D721Med (cell line): ENCODE data around the gene LTBP1.

Experiments
- DNase-seq: peaks from one replicate; pipeline ENCODE4 v3.0.0; 2011; ENCODE audit warnings: low spot score; ENCODE audit not compliant: insufficient read length
- FAIRE-seq: peaks from 2 replicates; lab custom pipeline; 2011; peaks lifted over from hg19 to GRCh38; lab: Jason Lieb, UNC
- CTCF ChIP-seq: IDR thresholded peaks from 2 replicates; pipeline ENCODE4 v1.5.1; 2012; ENCODE audit warnings: mild to moderate bottlenecking, control low read depth; ENCODE audit not compliant: insufficient read depth; ENCODE audit errors: missing control alignments

The LTBP1 gene

GRCh38 chr2:33110461-33110860 is 163.7 kb downstream of the LTBP1 start:
- FAIRE-seq (no peak), DNase-seq (no peak)
- no peak for TF ChIP-seq CTCF

- FAIRE-seq (no peak), DNase-seq (no peak)
- no peak for TF ChIP-seq CTCF
These were observed 164.3 kb downstream of the LTBP1 start for GRCh38 chr2:33111002-33111446.

GRCh38 chr2:33115196-33115595 is 168.4 kb downstream of the LTBP1 start:
- no peak for TF ChIP-seq CTCF
- FAIRE-seq: no peak
- DNase-seq: no peak

- no peak for TF ChIP-seq CTCF
- FAIRE-seq (no peak), DNase-seq (no peak)
These were observed 169.0 kb downstream of the LTBP1 start for GRCh38 chr2:33115728-33116127.

GRCh38 chr2:33116799-33117198 is 170.0 kb downstream of the LTBP1 start:
- DNase-seq (no peak), FAIRE-seq (no peak)
- TF ChIP-seq CTCF: no peak

- TF ChIP-seq CTCF: no peak
- no peak for FAIRE-seq
- no peak for DNase-seq
These were observed 171.9 kb downstream of the LTBP1 start for GRCh38 chr2:33118651-33119050.

GRCh38 chr2:33121416-33121815 is 174.7 kb downstream of the LTBP1 start:
- no peak for TF ChIP-seq CTCF
- FAIRE-seq: no peak
- DNase-seq: no peak
